Limb (tissue), 2 donors: ENCODE data around the gene FBRSL1.
"Not testable (repeated sequence)": the region's sequence is repeated elsewhere in the genome, so short reads cannot be mapped to it uniquely, and the experiment has no call there.

Experiments
- DNase-seq, 2 donors: peaks; one replicate each; pipeline ENCODE4 v3.0.0-alpha.2; 2016; ENCODE audit errors: extremely low spot score in 2 of 2

FBRSL1 gene

GRCh38 chr12:132523576-132524331 lies 33.8 kb downstream of the FBRSL1 start:
- DNase-seq = peak; percentile 28 to 82

GRCh38 chr12:132524405-132524804 lies 34.5 kb downstream of the FBRSL1 start:
- DNase-seq = no peak

- no peak for DNase-seq
Measured at GRCh38 chr12:132525011-132525832, 35.3 kb downstream of the FBRSL1 start.

GRCh38 chr12:132525833-132526455 lies 36.0 kb downstream of the FBRSL1 start:
- DNase-seq = no peak

- no peak for DNase-seq
Measured at GRCh38 chr12:132527186-132527882, 37.4 kb downstream of the FBRSL1 start.

GRCh38 chr12:132527883-132528264 lies 37.9 kb downstream of the FBRSL1 start:
- no peak for DNase-seq

GRCh38 chr12:132528564-132529106 lies 38.7 kb downstream of the FBRSL1 start:
- no peak for DNase-seq

GRCh38 chr12:132529156-132529839 lies 39.3 kb downstream of the FBRSL1 start:
- no peak for DNase-seq

GRCh38 chr12:132529906-132530305 lies 40.0 kb downstream of the FBRSL1 start:
- DNase-seq = no peak

- no peak for DNase-seq
Measured at GRCh38 chr12:132530447-132530846, 40.5 kb downstream of the FBRSL1 start.

GRCh38 chr12:132530851-132531250 lies 40.9 kb downstream of the FBRSL1 start:
- no peak for DNase-seq

- not testable (repeated sequence) for DNase-seq
Measured at GRCh38 chr12:132532711-132533583, 43.0 kb downstream of the FBRSL1 start.

GRCh38 chr12:132533584-132533958 lies 43.6 kb downstream of the FBRSL1 start:
- no peak for DNase-seq

- DNase-seq = no peak
Measured at GRCh38 chr12:132534076-132534475, 44.1 kb downstream of the FBRSL1 start.

GRCh38 chr12:132535019-132535418 lies 45.1 kb downstream of the FBRSL1 start:
- DNase-seq = no peak

GRCh38 chr12:132536102-132536876 lies 46.3 kb downstream of the FBRSL1 start:
- no peak for DNase-seq

GRCh38 chr12:132537049-132537448 lies 47.1 kb downstream of the FBRSL1 start:
- no peak for DNase-seq

GRCh38 chr12:132537836-132538662 lies 48.1 kb downstream of the FBRSL1 start:
- DNase-seq = no peak
